Lower leg skin (tissue), 3 donors: Measurements from ENCODE around the gene CIDEB.

ENCODE experiments used
- POLR2A ChIP-seq, 2 donors: fragments of 450-650 bp; IDR thresholded peaks; one replicate each; pipeline ENCODE4 v1.6.1; 2016 to 2017; ENCODE audit warnings: antibody characterized with exemption in 2 of 2, mild to moderate bottlenecking in 1 of 2, moderate library complexity in 1 of 2
- TF ChIP-seq, protein P1 (sequence below), 3 donors: fragments of 450-650 bp; IDR thresholded peaks; one replicate each; pipeline ENCODE4 v1.5.1; 2016; ENCODE audit warnings: antibody characterized with exemption in 3 of 3, mild to moderate bottlenecking in 3 of 3, moderate library complexity in 2 of 3

- TF ChIP-seq, protein P1, sequence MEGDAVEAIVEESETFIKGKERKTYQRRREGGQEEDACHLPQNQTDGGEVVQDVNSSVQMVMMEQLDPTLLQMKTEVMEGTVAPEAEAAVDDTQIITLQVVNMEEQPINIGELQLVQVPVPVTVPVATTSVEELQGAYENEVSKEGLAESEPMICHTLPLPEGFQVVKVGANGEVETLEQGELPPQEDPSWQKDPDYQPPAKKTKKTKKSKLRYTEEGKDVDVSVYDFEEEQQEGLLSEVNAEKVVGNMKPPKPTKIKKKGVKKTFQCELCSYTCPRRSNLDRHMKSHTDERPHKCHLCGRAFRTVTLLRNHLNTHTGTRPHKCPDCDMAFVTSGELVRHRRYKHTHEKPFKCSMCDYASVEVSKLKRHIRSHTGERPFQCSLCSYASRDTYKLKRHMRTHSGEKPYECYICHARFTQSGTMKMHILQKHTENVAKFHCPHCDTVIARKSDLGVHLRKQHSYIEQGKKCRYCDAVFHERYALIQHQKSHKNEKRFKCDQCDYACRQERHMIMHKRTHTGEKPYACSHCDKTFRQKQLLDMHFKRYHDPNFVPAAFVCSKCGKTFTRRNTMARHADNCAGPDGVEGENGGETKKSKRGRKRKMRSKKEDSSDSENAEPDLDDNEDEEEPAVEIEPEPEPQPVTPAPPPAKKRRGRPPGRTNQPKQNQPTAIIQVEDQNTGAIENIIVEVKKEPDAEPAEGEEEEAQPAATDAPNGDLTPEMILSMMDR (IDR thresholded peaks at IDR 0.05) = no peak
- no peak for TF ChIP-seq POLR2A (IDR thresholded peaks at IDR 0.05)
Observed at GRCh38 chr14:24281636-24282035, 26.1 kb downstream of the CIDEB start.
